SJCRH30 (cell line): Measurements from ENCODE around the gene ZNF584. TPM values are rescaled to one million over a fixed set of nuclear protein-coding genes. Genes with fewer than 3 reads are reported as not detected.
A peak's percentile ranks its signal among the peaks of the same experiment; 100 is the strongest.

Source experiments
- DNase-seq, 2 experiments: peaks; one replicate each; pipeline ENCODE4 v3.0.0-alpha.2; 2015 to 2020
- H3K27ac ChIP-seq: fragments of 250-450 bp; sonication (Bioruptor Pico); 2 replicates; pipeline ENCODE4 v1.5.1; 2020; ENCODE audit warnings: mild to moderate bottlenecking, moderate library complexity
- H3K27me3 ChIP-seq: fragments of 250-450 bp; sonication (Bioruptor Pico); 2 replicates; pipeline ENCODE4 v1.5.1; 2020; ENCODE audit warnings: mild to moderate bottlenecking, moderate library complexity
- H3K36me3 ChIP-seq: fragments of 250-450 bp; sonication (Bioruptor Pico); 2 replicates; pipeline ENCODE4 v1.5.1; 2020; ENCODE audit warnings: mild to moderate bottlenecking, moderate library complexity
- H3K4me1 ChIP-seq: fragments of 250-450 bp; sonication (Bioruptor Pico); 2 replicates; pipeline ENCODE4 v1.5.1; 2020; ENCODE audit warnings: mild to moderate bottlenecking, moderate library complexity
- H3K4me3 ChIP-seq: fragments of 250-450 bp; sonication (Bioruptor Pico); 2 replicates; pipeline ENCODE4 v1.5.1; 2020; ENCODE audit warnings: mild to moderate bottlenecking, moderate library complexity
- H3K9me3 ChIP-seq: fragments of 250-450 bp; sonication (Bioruptor Pico); replicated peaks from 2 replicates; pipeline ENCODE4 v1.5.1; 2020; ENCODE audit warnings: mild to moderate bottlenecking, moderate library complexity
- total RNA-seq: library from RNA; depleted of rRNA; stranded (reverse); fragments of >200 nt; shearing (Covaris generic); gene quantifications from 2 replicates; pipeline ENCODE4 v1.2.3, GENCODE V29; 2014

Gene ZNF584
- total RNA-seq, 1 experiment from 2014 or later = 12.2 TPM

GRCh38 chr19:58380662-58381459, 27.6 kb upstream of the ZNF584 start, which contains the start of gene ZNF837:
TSS of gene ZNF837 (minus strand) at chr19:58381030. CDS start at chr19:58369332, 11,698 bp downstream.
- H3K4me1 ChIP-seq = no peaks in the 10 kb centered on the region; the same call in 1 of the 2 replicates
- H3K4me3 ChIP-seq = peak within 1 kb of the TSS; percentile 86
- H3K9me3 ChIP-seq = no peaks in the 10 kb centered on the region
- peak; percentile 99 to 100 for DNase-seq
- no peaks in the 10 kb centered on the region for H3K36me3 ChIP-seq
- no peaks in the 10 kb centered on the region for H3K27me3 ChIP-seq
- H3K27ac ChIP-seq = peak within 1 kb of the TSS; percentile 89

GRCh38 chr19:58381460-58382212, 26.8 kb upstream of the ZNF584 start:
- Histone ChIP-seq H3K4me3 (peak overlapping the region; percentile 86), H3K27ac (no peak overlapping the region), H3K9me3 (no peaks in the 10 kb centered on the region), H3K27me3 (no peaks in the 10 kb centered on the region), H3K36me3 (no peaks in the 10 kb centered on the region), H3K4me1 (no peaks in the 10 kb centered on the region; the same call in 1 of the 2 replicates)
- DNase-seq = no peak

- Histone ChIP-seq H3K9me3 (no peaks in the 10 kb centered on the region), H3K4me1 (peaks cover 2% of the 10 kb centered on the region; the same call in 1 of the 2 replicates), H3K27me3 (no peaks in the 10 kb centered on the region), H3K36me3 (peaks cover 2% of the 10 kb centered on the region), H3K4me3 (no peak overlapping the region), H3K27ac (no peak overlapping the region)
- DNase-seq = no peak
Measured at GRCh38 chr19:58382997-58383603, 25.3 kb upstream of the ZNF584 start.

- peak overlapping the region; percentile 80; the same call in 1 of the 2 replicates for H3K4me3 ChIP-seq
- DNase-seq = no peak
- H3K9me3 ChIP-seq = no peaks in the 10 kb centered on the region
- H3K27me3 ChIP-seq = no peaks in the 10 kb centered on the region
- H3K27ac ChIP-seq = no peak overlapping the region
- H3K4me1 ChIP-seq = peaks cover 3% of the 10 kb centered on the region; the same call in 1 of the 2 replicates
- peaks cover 25% of the 10 kb centered on the region for H3K36me3 ChIP-seq
Measured at GRCh38 chr19:58385313-58385890, 23.0 kb upstream of the ZNF584 start.

- Histone ChIP-seq H3K9me3 (no peaks in the 10 kb centered on the region), H3K27ac (peak overlapping the region; percentile 87), H3K4me3 (peak overlapping the region; percentile 80), H3K36me3 (peaks cover 32% of the 10 kb centered on the region), H3K27me3 (no peaks in the 10 kb centered on the region), H3K4me1 (peaks cover 3% of the 10 kb centered on the region; the same call in 1 of the 2 replicates)
- no peak for DNase-seq
Measured at GRCh38 chr19:58385891-58386575, 22.4 kb upstream of the ZNF584 start.

- peaks cover 3% of the 10 kb centered on the region; the same call in 1 of the 2 replicates for H3K4me1 ChIP-seq
- peak within 1 kb of the TSS; percentile 87 for H3K27ac ChIP-seq
- peaks cover 37% of the 10 kb centered on the region for H3K36me3 ChIP-seq
- peak within 1 kb of the TSS; percentile 80 for H3K4me3 ChIP-seq
- H3K27me3 ChIP-seq = no peaks in the 10 kb centered on the region
- H3K9me3 ChIP-seq = no peaks in the 10 kb centered on the region
- DNase-seq = peak; percentile 97 to 99
Measured at GRCh38 chr19:58386576-58387337, 21.7 kb upstream of the ZNF584 start, which contains the start of gene RPS5. TSS of gene RPS5 (plus strand) at chr19:58387269. CDS start at chr19:58388138, 869 bp downstream.

- H3K27me3 ChIP-seq = no peaks in the 10 kb centered on the region
- peaks cover 45% of the 10 kb centered on the region for H3K36me3 ChIP-seq
- H3K9me3 ChIP-seq = no peaks in the 10 kb centered on the region
- H3K4me1 ChIP-seq = peaks cover 3% of the 10 kb centered on the region; the same call in 1 of the 2 replicates
- peak overlapping the region; percentile 80 for H3K4me3 ChIP-seq
- peak; percentile 55 to 59 for DNase-seq
- peak overlapping the region; percentile 87 for H3K27ac ChIP-seq
Measured at GRCh38 chr19:58387338-58388174, 20.9 kb upstream of the ZNF584 start.

- H3K36me3 ChIP-seq = peaks cover 51% of the 10 kb centered on the region
- H3K4me1 ChIP-seq = peaks cover 3% of the 10 kb centered on the region; the same call in 1 of the 2 replicates
- no peaks in the 10 kb centered on the region for H3K9me3 ChIP-seq
- DNase-seq = no peak
- H3K27ac ChIP-seq = peak overlapping the region; percentile 87
- no peaks in the 10 kb centered on the region for H3K27me3 ChIP-seq
- H3K4me3 ChIP-seq = peak overlapping the region; percentile 80
Measured at GRCh38 chr19:58388175-58388526, 20.3 kb upstream of the ZNF584 start.

GRCh38 chr19:58392945-58393724, 15.3 kb upstream of the ZNF584 start:
- Histone ChIP-seq H3K36me3 (peaks cover 78% of the 10 kb centered on the region), H3K9me3 (no peaks in the 10 kb centered on the region), H3K4me3 (no peak overlapping the region), H3K27ac (no peak overlapping the region), H3K4me1 (peaks cover 1% of the 10 kb centered on the region; the same call in 1 of the 2 replicates), H3K27me3 (no peaks in the 10 kb centered on the region)
- no peak for DNase-seq

- H3K36me3 ChIP-seq = peaks cover 72% of the 10 kb centered on the region
- H3K27me3 ChIP-seq = no peaks in the 10 kb centered on the region
- H3K4me3 ChIP-seq = no peak overlapping the region
- no peaks in the 10 kb centered on the region for H3K9me3 ChIP-seq
- no peaks in the 10 kb centered on the region; the same call in 1 of the 2 replicates for H3K4me1 ChIP-seq
- H3K27ac ChIP-seq = no peak overlapping the region
- no peak for DNase-seq
Measured at GRCh38 chr19:58393725-58394033, 14.8 kb upstream of the ZNF584 start.

GRCh38 chr19:58394821-58395219, 13.6 kb upstream of the ZNF584 start:
- Histone ChIP-seq H3K27ac (no peak overlapping the region), H3K4me3 (no peak overlapping the region), H3K9me3 (no peaks in the 10 kb centered on the region), H3K27me3 (no peaks in the 10 kb centered on the region), H3K4me1 (no peaks in the 10 kb centered on the region), H3K36me3 (peaks cover 61% of the 10 kb centered on the region)
- DNase-seq = no peak
